Body of pancreas (tissue), 4 donors: Measurements from ENCODE around the gene OMA1. TPM values are rescaled to one million over a fixed set of nuclear protein-coding genes. Genes with fewer than 3 reads are reported as not detected.

Experiments used
- ATAC-seq: fragments of 150-250 bp; one replicate; pipeline ENCODE4 v1.9.1; 2016
- DNase-seq, 4 donors: peaks; one replicate each; pipeline ENCODE4 v3.0.0-alpha.2; 2019
- H3K27ac ChIP-seq, 4 donors: fragments of 200-600 bp; sonication (generic); 1 replicate in 3 of 4; 2 replicates in 1 of 4; pipeline versions ENCODE4 v1.5.1 to v1.6.1; 2016 to 2019; ENCODE audit warnings: mild to moderate bottlenecking in 1 of 4, mixed read lengths in 1 of 4, moderate library complexity in 1 of 4
- H3K27me3 ChIP-seq, 2 donors: fragments of 200-600 bp; sonication (generic); one replicate each; pipeline ENCODE4 v1.6.0; 2016; ENCODE audit warnings: mild to moderate bottlenecking in 1 of 2
- H3K36me3 ChIP-seq, 2 donors: fragments of 200-600 bp; sonication (generic); replicated peaks in 1 of 2; 2 replicates each; pipeline ENCODE4 v1.5.1; 2016; ENCODE audit warnings: low read depth in 2 of 2; ENCODE audit not compliant: insufficient read depth in 1 of 2
- H3K4me1 ChIP-seq: fragments of 200-600 bp; sonication (generic); one replicate; pipeline ENCODE4 v1.6.0; 2016
- H3K4me3 ChIP-seq, 2 donors: fragments of 200-600 bp; sonication (generic); 1 replicate in 1 of 2; 2 replicates in 1 of 2; pipeline ENCODE4 v1.5.1; 2016 to 2019
- H3K9me3 ChIP-seq, 3 donors: fragments of 200-600 bp; sonication (generic); 1 replicate in 2 of 3; 2 replicates in 1 of 3; pipeline ENCODE4 v1.5.1; 2016
- CTCF ChIP-seq, 7 experiments: fragments of 450-650 bp in 4 of 7; fragments of 200-600 bp in 3 of 7; sonication (generic) in 3 of 7; IDR thresholded peaks; one replicate each; pipeline ENCODE4 v1.5.1; 2016 to 2019; ENCODE audit warnings: antibody characterized with exemption in 7 of 7
- POLR2A ChIP-seq, 3 donors: fragments of 450-650 bp; IDR thresholded peaks; one replicate each; pipeline ENCODE4 v1.6.1; 2016; ENCODE audit warnings: antibody characterized with exemption in 3 of 3, mild to moderate bottlenecking in 2 of 3
- WGBS, 2 donors: methylation state at CpG; one replicate each; pipeline ENCODE4 v1.1.5; 2017; 5-methylcytosine and 5-hydroxymethylcytosine counted together
- intact Hi-C: fragments of 100-400 bp; cut with DNase I; formaldehyde crosslinking; loops from one replicate; pipeline ENCODE4 v1.15.1; 2023
- total RNA-seq, 2 donors: library from RNA; depleted of rRNA; stranded (reverse); fragments of >200 nt; gene quantifications; one replicate each; pipeline ENCODE4 v1.1.0, GENCODE V29; 2016

OMA1 gene
- total RNA-seq, 2 donors from 2014 or later: 16.5 to 18.7 TPM

- H3K9me3 ChIP-seq: no peaks in the 10 kb centered on the region
- TF ChIP-seq POLR2A (IDR thresholded peaks at IDR 0.05) (no peak), CTCF (IDR thresholded peaks at IDR 0.05) (no peak)
- DNase-seq (peak in 1 of 4 donors; percentile 29), ATAC-seq (no peak)
- H3K4me3 ChIP-seq: peak overlapping the region; percentile 6 to 52
- intact Hi-C loops: no loop called here
- no peaks in the 10 kb centered on the region for H3K36me3 ChIP-seq
- 29 to 31% methylated on average over 26 to 32 of the region's 32 CpGs for WGBS, 2 donors
- H3K4me1 ChIP-seq: peaks cover 64% of the 10 kb centered on the region
- peak overlapping the region; percentile 95 to 99 (median 98) for H3K27ac ChIP-seq
- H3K27me3 ChIP-seq: no peaks in the 10 kb centered on the region
Measured at GRCh38 chr1:58575551-58576324, 29.2 kb upstream of the OMA1 start.

- intact Hi-C loops: no loop called here
- Histone ChIP-seq H3K4me1 (peaks cover 64% of the 10 kb centered on the region), H3K27me3 (no peaks in the 10 kb centered on the region), H3K36me3 (no peaks in the 10 kb centered on the region), H3K4me3 (no peak overlapping the region), H3K9me3 (no peaks in the 10 kb centered on the region), H3K27ac (peak overlapping the region; percentile 90 to 99 (median 97))
- WGBS, 2 donors: 37 to 48% methylated on average over 2 of the region's 2 CpGs
- TF ChIP-seq POLR2A (IDR thresholded peaks at IDR 0.05): no peak
- no peak for TF ChIP-seq CTCF (IDR thresholded peaks at IDR 0.05)
- ATAC-seq: no peak
- no peak for DNase-seq
Measured at GRCh38 chr1:58574816-58575215, 28.3 kb upstream of the OMA1 start.

- Histone ChIP-seq H3K27ac (peak overlapping the region; percentile 90 to 99 (median 97)), H3K4me1 (peaks cover 64% of the 10 kb centered on the region), H3K27me3 (no peaks in the 10 kb centered on the region), H3K4me3 (no peak overlapping the region), H3K36me3 (no peaks in the 10 kb centered on the region), H3K9me3 (no peaks in the 10 kb centered on the region)
- peak; percentile 49 for ATAC-seq
- peak; percentile 67 to 85 (median 77) for DNase-seq
- intact Hi-C loops: no loop called here
- TF ChIP-seq CTCF (IDR thresholded peaks at IDR 0.05) (no peak), POLR2A (IDR thresholded peaks at IDR 0.05) (peak; percentile 77 to 92 (median 89))
- 3 to 29% methylated on average over 4 of the region's 4 CpGs for WGBS, 2 donors
Measured at GRCh38 chr1:58573705-58574591, 27.4 kb upstream of the OMA1 start.

- DNase-seq (no peak), ATAC-seq (no peak)
- 35 to 36% methylated on average over 2 of the region's 2 CpGs for WGBS, 2 donors
- Histone ChIP-seq H3K4me3 (no peak overlapping the region), H3K4me1 (peaks cover 59% of the 10 kb centered on the region), H3K9me3 (no peaks in the 10 kb centered on the region), H3K27me3 (no peaks in the 10 kb centered on the region), H3K36me3 (no peaks in the 10 kb centered on the region), H3K27ac (peak overlapping the region; percentile 90 to 99 (median 97))
- no peak for TF ChIP-seq CTCF (IDR thresholded peaks at IDR 0.05)
- TF ChIP-seq POLR2A (IDR thresholded peaks at IDR 0.05): no peak
- intact Hi-C loops: no loop called here
Measured at GRCh38 chr1:58573138-58573537, 26.6 kb upstream of the OMA1 start.
